ENCODE data around the gene ABTB2. TPM values are rescaled to one million over a fixed set of nuclear protein-coding genes. Genes with fewer than 3 reads are reported as not detected.

Gene ABTB2
- total and polyA plus RNA-seq, 4 donors, result 0.73 to 3.3 (median 2.7) TPM

GRCh38 chr11:34363363-34364084 lies 5.7 kb upstream of the ABTB2 start:
- ATAC-seq (ENCODE audit: insufficient read depth, low FRiP score), result no peak
- Histone ChIP-seq H3K36me3 (ENCODE audit: control insufficient read depth in 4 of 4, insufficient read depth in 4 of 4, low read length in 4 of 4) (no peaks in the 10 kb centered on the region), H3K27ac (ENCODE audit: low read depth in 1 of 2, low read length in 1 of 2) (no peak overlapping the region), H3K4me1 (ENCODE audit: control insufficient read depth in 5 of 5, insufficient read depth in 5 of 5, low read length in 5 of 5) (peaks cover 0 to 7% (median 5%) of the 10 kb centered on the region in 5 donors), H3K27me3 (ENCODE audit: control insufficient read depth in 3 of 3, insufficient read depth in 3 of 3, low read length in 2 of 3) (no peaks in the 10 kb centered on the region), H3K9ac (ENCODE audit: insufficient read depth in 1 of 2, low read length in 2 of 2) (no peak overlapping the region), H3K9me3 (ENCODE audit: control insufficient read depth in 4 of 4, insufficient read depth in 3 of 4, low read length in 3 of 4) (no peaks in the 10 kb centered on the region), H3K4me3 (no peak overlapping the region)
- 53 to 64% methylated on average over 8 of the region's 8 CpGs for WGBS, 2 donors
- DNase-seq, result no peak
- TF ChIP-seq CTCF (IDR thresholded peaks at IDR 0.05; ENCODE audit: control extremely low read depth, extremely low read depth), result no peak

GRCh38 chr11:34360046-34360445 lies 2.2 kb upstream of the ABTB2 start:
- no peak for TF ChIP-seq CTCF (IDR thresholded peaks at IDR 0.05; ENCODE audit: control extremely low read depth, extremely low read depth)
- Histone ChIP-seq H3K9me3 (ENCODE audit: control insufficient read depth in 4 of 4, insufficient read depth in 3 of 4, low read length in 3 of 4) (no peaks in the 10 kb centered on the region), H3K4me3 (no peak overlapping the region), H3K27ac (ENCODE audit: low read depth in 1 of 2, low read length in 1 of 2) (no peak overlapping the region), H3K27me3 (ENCODE audit: control insufficient read depth in 3 of 3, insufficient read depth in 3 of 3, low read length in 2 of 3) (peaks cover 0 to 11% (median 8%) of the 10 kb centered on the region in 3 donors), H3K9ac (ENCODE audit: insufficient read depth in 1 of 2, low read length in 2 of 2) (no peak overlapping the region), H3K36me3 (ENCODE audit: control insufficient read depth in 4 of 4, insufficient read depth in 4 of 4, low read length in 4 of 4) (no peaks in the 10 kb centered on the region), H3K4me1 (ENCODE audit: control insufficient read depth in 5 of 5, insufficient read depth in 5 of 5, low read length in 5 of 5) (peaks cover 4 to 33% (median 13%) of the 10 kb centered on the region in 5 donors)
- ATAC-seq (ENCODE audit: insufficient read depth, low FRiP score), result no peak
- DNase-seq, result no peak
- 5 to 7% methylated on average over 1 of the region's 1 CpG for WGBS, 2 donors

- ATAC-seq (ENCODE audit: insufficient read depth, low FRiP score) (no peak), DNase-seq (no peak)
- no peaks in the 10 kb centered on the region for H3K36me3 ChIP-seq (ENCODE audit: control insufficient read depth in 4 of 4, insufficient read depth in 4 of 4, low read length in 4 of 4)
- WGBS, 2 donors, result 0 to 2% methylated on average over 4 of the region's 4 CpGs
- H3K4me3 ChIP-seq, result no peak overlapping the region
- H3K4me1 ChIP-seq (ENCODE audit: control insufficient read depth in 5 of 5, insufficient read depth in 5 of 5, low read length in 5 of 5), result peaks cover 4 to 33% (median 17%) of the 10 kb centered on the region in 5 donors
- peaks cover 0 to 13% (median 8%) of the 10 kb centered on the region in 3 donors for H3K27me3 ChIP-seq (ENCODE audit: control insufficient read depth in 3 of 3, insufficient read depth in 3 of 3, low read length in 2 of 3)
- H3K27ac ChIP-seq (ENCODE audit: low read depth in 1 of 2, low read length in 1 of 2), result no peak overlapping the region
- H3K9me3 ChIP-seq (ENCODE audit: control insufficient read depth in 4 of 4, insufficient read depth in 3 of 4, low read length in 3 of 4), result no peaks in the 10 kb centered on the region
- no peak for TF ChIP-seq CTCF (IDR thresholded peaks at IDR 0.05; ENCODE audit: control extremely low read depth, extremely low read depth)
- H3K9ac ChIP-seq (ENCODE audit: insufficient read depth in 1 of 2, low read length in 2 of 2), result no peak overlapping the region
These were observed 1.7 kb upstream of the ABTB2 start for GRCh38 chr11:34359548-34359891.
